Adipose tissue (tissue), 3 donors: ENCODE measurements around the gene MINAR1. TPM values are rescaled to one million over a fixed set of nuclear protein-coding genes. Genes with fewer than 3 reads are reported as not detected.

Experiments used
- H3K27ac ChIP-seq: one replicate; pipeline ENCODE4 v1.5.1; 2013; ENCODE audit warnings: low read depth, low read length
- WGBS, 3 donors: extraction: QIAGEN DNeasy Blood & Tissue Kit; methylation state at CpG; one replicate each; pipeline ENCODE4 v1.1.7; 2013; 5-methylcytosine and 5-hydroxymethylcytosine counted together
- polyA plus RNA-seq, 3 donors: library from polyadenylated mRNA; stranded (reverse); fragments of 200-250 nt; gene quantifications; one replicate each; pipeline ENCODE4 v1.2.3, GENCODE V29; 2013
- donor health status: healthy with polysubstance abuse.
- donor health status: Bipolar disorder and iron deficiency.
- donor health status: healthy.

Gene MINAR1, protein sequence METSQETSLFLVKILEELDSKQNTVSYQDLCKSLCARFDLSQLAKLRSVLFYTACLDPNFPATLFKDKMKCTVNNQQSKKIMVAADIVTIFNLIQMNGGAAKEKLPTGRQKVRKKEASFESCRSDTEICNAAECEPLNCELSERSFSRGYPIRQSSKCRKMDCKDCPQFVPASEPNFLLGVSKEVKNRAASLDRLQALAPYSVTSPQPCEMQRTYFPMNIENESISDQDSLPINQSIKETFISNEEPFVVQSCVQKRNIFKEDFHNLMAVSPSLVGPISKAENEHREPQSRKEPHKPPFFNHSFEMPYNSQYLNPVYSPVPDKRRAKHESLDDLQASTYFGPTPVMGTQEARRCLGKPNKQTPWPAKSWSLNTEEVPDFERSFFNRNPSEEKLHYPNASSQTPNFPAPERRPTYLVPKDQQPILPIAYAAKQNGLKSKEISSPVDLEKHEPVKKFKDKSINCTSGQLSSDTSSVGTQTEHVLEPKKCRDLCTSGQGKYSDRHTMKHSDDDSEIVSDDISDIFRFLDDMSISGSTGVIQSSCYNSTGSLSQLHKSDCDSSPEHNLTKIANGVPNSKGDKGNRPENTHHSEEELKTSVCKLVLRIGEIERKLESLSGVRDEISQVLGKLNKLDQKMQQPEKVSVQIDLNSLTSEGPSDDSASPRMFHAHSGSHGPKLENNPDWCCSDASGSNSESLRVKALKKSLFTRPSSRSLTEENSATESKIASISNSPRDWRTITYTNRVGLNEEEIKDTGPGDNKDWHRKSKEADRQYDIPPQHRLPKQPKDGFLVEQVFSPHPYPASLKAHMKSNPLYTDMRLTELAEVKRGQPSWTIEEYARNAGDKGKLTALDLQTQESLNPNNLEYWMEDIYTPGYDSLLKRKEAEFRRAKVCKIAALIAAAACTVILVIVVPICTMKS
- polyA plus RNA-seq = under 1 TPM; 0.07 to 0.49 (median 0.22) TPM

DNA sequence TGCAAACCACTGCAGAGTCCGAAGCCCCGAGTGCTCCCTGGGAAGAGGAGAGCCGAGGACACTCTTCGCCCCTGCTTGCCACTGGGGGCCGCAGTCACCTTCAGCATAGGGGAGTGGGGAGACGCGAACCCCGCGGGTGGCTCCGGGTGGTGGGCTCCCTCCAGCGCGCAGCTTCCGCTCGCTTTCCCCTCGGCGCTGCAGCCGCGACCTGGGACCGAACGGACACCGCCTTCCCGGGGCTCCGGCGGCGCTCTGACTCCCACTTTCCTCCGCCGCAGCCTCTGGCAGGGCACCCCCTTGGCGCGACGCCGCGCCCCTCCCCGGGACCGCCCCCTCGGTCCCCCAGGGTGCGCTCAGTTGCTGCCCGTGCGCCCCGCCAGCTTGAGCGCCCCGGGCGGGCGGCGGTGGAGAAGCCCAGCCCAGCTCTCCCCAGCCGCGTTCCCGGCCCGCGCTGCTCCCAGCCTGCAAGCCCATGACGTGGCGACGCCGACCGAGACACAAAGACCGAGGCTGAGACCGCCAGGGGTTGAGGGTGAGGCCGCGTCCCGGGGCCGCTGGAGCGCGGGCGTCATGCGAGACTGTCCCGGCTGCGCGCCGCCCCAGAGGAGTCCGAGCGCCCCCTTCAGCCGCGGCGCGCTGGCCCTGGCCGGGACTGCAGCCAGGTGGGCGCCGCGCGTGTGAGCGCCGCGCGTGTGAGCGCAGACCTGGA lies at the start of gene MINAR1:
TSS of gene MINAR1 (plus strand) at position 701 of the 709 bp plus-strand sequence. CDS start 23,812 bp downstream, outside the sequence.
- H3K27ac ChIP-seq = no peak within 1 kb of the TSS
- 0 to 1% (median 1%) methylated on average over 73 to 83 of the region's 84 CpGs for WGBS, 3 donors

DNA sequence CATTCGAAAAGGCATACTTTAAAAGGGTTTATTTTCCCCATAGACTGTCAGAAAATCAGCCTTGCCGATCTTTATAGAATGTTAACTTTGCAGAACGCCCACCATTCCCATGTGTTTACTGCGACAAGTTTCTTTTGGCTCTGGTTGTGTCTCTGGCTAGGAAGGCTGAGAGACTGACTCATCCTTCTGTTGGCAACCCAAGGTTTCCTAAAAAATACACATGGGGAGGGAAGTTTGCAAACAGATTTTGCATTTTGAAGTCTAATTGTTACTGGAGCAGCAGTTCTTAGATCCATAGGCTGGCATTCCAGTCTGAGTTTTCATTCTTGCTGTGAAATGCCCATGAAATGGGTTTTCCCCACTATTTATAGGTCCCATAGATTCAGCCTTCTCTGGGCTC lies 37.9 kb upstream of the MINAR1 start:
- H3K27ac ChIP-seq = no peak overlapping the region
- WGBS, 3 donors = 56 to 86% (median 68%) methylated on average over 4 of the region's 4 CpGs

DNA sequence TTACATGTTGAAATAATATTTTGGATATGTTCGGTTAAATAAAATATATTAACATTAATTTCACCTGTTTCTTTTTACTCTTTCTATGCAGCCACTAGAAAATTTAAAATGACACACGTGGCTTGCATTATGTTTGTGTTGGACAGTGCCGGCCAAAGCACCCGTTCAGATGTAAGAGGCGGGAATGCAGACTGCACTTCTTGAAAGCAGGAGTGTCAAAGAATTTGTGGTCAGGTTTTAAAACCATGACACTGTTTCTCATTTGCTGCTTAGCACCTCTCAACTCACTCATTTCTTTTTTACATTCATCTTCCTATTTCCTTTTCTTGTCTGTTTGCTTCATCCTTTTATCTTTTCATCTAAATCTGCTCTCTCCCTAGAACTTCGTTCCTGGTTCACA lies 35.3 kb upstream of the MINAR1 start:
- 76 to 89% (median 83%) methylated on average over 6 of the region's 6 CpGs for WGBS, 3 donors
- H3K27ac ChIP-seq = no peak overlapping the region

DNA sequence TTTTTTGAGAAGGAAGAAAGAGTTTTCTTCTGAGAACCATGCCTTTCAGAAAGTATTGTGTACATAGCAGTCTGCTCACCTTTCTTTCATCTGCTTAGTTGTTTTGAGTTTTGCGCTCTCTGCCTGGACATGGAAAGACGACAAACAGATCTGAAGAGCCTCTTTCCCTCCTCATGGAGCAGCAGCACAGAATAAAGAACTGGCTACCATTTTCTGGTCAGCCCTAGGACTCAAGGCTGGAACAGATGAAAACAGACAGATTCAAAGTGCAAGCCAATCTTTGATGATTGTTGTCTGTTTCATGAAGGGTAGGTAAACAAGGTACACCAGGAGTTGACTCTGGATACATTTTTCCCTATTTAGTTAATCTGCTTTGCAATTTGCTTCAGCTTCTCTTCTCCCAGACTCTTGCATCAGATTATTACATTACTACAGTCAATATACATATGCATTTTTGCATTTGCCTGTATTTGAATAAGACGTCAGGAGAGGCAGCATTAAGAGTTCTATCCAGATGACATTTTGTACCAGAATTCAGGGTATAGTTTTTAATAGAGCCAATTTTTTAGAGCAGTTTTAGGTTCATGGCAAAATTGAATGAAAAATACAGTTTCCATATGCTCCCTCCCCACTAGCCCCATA lies 34.7 kb upstream of the MINAR1 start:
- 81 to 99% (median 95%) methylated on average over 3 of the region's 3 CpGs for WGBS, 3 donors
- no peak overlapping the region for H3K27ac ChIP-seq

DNA sequence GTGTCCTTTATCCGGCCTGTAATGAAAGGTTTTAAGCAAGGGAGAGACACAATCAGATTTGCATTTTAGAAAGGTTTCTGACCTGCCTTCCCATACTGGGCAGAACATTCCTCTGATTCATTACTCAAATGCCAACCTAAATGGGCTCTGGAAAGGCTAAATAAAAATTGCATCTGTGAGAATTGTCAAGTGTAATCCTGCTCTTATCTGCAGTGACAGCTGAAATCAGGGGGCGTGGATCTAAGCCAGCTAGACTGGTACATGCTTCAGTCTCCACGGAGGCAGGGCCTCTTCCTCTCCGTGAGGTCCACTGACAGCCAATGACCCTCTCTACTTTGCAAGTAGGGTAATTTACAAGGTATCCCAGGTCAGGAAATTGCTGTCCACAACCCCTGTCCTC lies 32.5 kb upstream of the MINAR1 start:
- H3K27ac ChIP-seq = no peak overlapping the region
- 76 to 82% (median 79%) methylated on average over 4 of the region's 4 CpGs for WGBS, 3 donors

DNA sequence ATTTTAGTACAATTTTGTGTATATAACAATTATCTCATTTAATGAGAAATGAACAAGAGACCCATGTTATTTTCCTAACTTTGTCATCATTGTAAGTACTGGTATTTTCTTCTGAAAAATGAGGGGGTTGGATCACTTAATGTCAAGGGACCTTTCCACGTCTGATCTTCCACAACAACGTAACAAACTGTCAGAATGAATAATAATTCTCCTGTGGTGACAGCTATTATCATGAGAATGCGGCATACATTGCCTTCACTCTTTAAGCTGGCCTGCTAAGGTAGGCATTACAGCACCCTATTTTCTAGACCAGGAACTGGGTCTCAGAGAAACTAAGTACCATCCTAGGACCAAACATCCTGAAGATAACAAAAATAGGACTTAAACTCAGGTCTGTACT lies 31.5 kb upstream of the MINAR1 start:
- WGBS, 3 donors = 68 to 91% (median 85%) methylated on average over 3 of the region's 3 CpGs
- no peak overlapping the region for H3K27ac ChIP-seq

DNA sequence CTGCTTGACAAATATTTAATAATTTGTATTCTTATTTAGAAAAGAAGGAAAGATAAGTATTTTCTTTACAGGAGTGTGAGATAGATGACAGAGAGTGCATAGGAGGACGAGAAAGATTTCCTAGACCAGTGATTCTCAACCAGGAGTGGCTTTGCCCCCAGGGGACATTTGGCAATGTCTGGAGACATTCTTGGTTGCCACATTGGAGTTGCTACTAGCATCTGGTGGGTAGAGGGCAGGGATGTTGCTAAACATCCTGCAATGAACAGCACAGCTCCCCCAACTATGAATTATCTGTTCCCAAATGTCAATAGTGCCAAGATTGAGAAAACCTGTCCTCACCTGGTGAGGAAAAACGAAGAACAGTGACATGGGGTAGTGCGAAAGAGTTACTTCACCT lies 30.8 kb upstream of the MINAR1 start:
- 42 to 59% (median 52%) methylated on average over 3 of the region's 3 CpGs for WGBS, 3 donors
- H3K27ac ChIP-seq = no peak overlapping the region

DNA sequence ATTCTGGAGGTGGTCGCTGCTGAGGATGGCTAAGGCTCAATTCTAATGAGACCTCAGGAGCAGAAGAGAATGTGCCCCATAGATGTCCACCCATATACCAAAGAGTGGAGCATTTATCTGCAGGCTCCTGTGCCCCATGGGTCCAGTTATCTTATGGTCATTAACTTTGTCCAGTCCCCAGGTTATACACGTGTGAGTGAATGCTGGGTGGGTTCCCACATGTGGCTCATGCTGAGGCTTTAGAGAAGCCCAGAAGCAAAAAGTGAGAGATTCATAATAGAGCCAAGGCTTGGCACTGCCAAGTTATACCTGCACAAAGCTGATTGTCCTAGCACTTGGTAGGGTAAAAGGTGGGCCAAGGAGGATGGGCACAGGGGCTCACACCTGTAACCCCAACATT lies 30.0 kb upstream of the MINAR1 start:
- H3K27ac ChIP-seq = no peak overlapping the region
- WGBS, 3 donors = 83 to 92% (median 85%) methylated on average over 2 of the region's 2 CpGs

DNA sequence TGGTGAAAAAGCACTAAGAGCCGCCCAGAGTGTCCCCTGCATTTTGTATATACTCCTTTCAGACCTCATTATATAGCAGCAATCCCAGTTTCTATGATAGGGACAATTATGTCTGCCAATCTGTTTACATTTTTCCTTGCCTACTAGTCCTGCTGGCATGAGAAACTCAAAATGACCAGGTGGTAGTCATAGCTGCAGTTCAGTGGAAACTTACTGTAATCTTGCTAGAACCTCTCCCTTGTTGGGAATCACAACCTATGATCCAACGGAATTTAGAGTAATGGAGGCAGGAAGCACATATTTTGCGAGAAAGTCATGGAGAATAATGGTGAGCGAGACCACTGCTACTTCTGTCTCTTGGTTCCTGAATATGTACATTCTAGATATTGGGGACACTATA lies 28.6 kb upstream of the MINAR1 start:
- WGBS, 3 donors = 94 to 95% (median 94%) methylated on average over 4 of the region's 4 CpGs

DNA sequence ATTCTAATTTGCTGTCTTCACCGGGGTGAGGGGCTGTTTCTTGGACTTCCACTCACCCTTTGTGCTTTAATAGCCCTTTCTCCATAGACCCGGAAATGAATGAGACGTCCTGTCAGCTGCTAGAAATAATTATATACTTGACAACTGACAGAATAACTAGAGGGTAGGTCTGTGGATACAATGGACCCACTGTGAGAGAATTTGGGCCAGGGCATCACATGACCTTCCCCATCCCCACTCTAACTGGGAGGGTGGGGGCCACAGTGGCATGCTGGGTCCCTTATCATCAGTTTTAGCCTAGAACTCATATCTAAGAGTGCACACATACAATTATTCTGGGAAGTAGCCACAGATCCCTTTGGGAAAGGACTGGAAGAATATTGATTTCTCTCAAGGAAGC lies 25.9 kb upstream of the MINAR1 start:
- no peak overlapping the region for H3K27ac ChIP-seq
- 70 to 87% (median 73%) methylated on average over 3 of the region's 3 CpGs for WGBS, 3 donors

More for the DNA sequence above, 28.6 kb upstream of the MINAR1 start:
- no peak overlapping the region for H3K27ac ChIP-seq

DNA sequence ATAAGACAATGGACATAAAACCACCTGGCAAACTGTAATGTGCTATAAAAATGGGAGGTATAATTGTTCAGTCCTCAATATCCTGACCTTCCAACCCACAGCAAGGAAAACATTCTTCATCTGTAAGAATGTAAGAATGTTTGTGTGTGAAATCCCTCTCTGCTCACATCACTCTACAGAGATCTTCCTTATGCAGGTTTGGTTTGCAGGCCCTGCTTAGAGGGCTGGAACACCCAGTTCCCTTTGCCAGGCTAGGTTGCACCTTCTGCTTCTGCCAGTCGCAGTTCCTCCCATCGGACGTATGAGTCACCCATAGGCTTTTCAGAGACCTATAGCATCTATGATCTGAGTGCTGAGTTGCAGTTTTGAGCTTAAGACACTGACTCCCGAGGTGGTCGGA lies 24.1 kb upstream of the MINAR1 start:
- WGBS, 3 donors = 63 to 74% (median 67%) methylated on average over 5 of the region's 5 CpGs
- H3K27ac ChIP-seq = no peak overlapping the region

DNA sequence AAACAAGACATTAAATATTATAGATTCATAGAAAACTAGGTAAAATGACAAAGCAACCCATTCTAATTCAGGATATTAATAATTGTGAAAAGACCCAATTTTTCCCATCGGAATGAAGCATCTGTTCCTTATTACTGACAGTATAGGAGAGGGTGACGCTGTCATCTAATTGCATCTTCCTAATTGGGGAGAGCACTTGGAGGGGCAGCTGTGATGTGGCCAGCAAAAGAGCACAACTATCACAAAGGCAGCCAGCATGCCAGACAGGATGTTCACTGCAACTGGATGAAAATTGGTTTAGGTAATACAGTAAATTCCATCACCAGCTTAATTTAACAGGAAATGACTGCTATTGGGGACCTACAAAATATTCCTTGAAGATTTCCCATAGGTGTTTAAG lies 21.9 kb upstream of the MINAR1 start:
- WGBS, 3 donors = 78 to 89% (median 81%) methylated on average over 2 of the region's 2 CpGs
- no peak overlapping the region for H3K27ac ChIP-seq

DNA sequence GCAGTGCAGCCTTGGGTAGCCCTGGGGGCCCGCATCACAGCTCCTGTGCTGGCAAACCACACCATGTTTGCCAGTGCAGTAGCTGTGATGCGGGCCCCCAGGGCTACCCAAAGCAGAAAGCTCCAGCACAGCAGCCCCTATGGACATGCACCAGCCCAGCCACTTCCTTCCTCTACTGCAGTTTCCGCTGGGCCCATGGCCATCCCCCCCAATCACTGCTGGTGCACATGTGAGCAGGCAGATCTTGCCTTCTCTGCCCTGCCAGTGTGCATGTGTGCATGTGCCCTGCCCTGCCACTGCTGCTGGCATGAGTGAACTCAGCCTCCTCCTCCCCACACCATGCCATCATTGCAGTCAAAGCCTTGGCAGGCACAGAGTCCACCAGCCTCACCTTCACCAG lies 20.1 kb upstream of the MINAR1 start:
- 73 to 96% (median 78%) methylated on average over 3 of the region's 3 CpGs for WGBS, 3 donors

DNA sequence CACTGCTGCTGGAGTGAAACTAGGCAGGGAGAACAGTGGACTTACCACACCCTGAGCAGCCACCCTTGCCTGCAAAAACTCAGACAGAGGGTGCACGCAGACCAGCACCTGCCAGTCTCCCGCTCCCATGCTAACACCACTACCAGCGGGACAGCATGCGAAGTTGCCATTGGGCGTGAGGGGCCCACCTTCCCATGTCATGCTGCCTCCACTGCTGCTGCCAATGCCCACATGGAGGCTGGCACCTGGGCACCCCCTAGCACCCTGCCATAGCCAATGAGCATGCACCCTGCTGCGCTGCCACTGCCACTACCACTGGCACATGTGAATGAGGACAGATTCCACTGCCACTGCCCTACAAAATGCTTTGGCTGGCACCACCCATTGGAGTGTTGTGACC lies 19.7 kb upstream of the MINAR1 start:
- no peak overlapping the region for H3K27ac ChIP-seq
- WGBS, 3 donors = 98 to 99% (median 99%) methylated on average over 6 of the region's 6 CpGs

More for the DNA sequence above, 20.1 kb upstream of the MINAR1 start:
- H3K27ac ChIP-seq = no peak overlapping the region

DNA sequence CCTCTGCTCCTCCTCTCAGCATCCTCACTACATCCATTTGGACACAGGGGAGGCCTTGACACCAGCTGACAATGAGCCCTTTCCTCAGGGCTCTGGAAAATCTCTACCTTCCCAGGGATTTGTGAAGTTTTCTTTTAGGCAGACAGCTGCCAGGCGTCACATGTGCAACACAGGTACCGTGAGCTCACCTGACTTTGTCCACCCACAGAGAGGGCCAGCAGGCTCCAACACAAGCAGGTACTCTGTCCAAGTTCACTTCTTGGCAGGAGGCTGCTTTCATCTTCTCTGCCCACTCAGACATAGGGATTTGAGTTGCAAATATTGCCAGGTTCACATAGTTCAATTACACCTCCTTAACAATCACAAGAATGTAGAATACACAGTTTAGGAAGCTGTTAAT lies 15.3 kb upstream of the MINAR1 start:
- H3K27ac ChIP-seq = no peak overlapping the region
- 89 to 98% (median 92%) methylated on average over 2 of the region's 2 CpGs for WGBS, 3 donors

DNA sequence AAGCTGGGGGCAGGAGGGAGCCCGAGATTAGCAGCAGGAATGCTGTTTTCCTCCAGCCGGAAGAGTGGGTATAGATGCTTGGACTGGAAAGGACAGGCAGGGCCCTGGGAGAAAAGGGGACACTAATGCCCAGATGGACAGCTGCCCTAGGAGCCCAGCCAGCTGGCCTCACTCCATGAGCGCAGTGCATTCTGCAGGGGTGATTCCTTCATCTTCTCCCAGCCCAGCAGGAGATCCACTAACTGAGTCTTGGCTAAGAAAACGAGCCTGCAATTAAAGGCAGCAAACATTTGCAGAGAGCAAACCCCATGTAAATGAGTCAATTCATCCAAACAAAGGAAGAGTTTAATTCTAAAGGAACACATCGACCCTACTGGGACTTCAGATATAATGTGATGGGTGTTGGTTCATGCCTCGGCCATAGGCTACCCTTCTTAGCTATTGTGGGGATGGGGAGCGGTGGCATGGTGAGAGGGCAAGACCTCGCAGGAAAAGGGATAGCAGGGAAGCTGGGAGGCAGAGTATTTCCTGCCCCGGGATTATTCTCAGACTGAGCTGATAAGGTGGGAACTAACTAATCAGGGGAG lies 13.3 kb upstream of the MINAR1 start:
- H3K27ac ChIP-seq = no peak overlapping the region
- WGBS, 3 donors = 68 to 75% (median 71%) methylated on average over 9 of the region's 9 CpGs

DNA sequence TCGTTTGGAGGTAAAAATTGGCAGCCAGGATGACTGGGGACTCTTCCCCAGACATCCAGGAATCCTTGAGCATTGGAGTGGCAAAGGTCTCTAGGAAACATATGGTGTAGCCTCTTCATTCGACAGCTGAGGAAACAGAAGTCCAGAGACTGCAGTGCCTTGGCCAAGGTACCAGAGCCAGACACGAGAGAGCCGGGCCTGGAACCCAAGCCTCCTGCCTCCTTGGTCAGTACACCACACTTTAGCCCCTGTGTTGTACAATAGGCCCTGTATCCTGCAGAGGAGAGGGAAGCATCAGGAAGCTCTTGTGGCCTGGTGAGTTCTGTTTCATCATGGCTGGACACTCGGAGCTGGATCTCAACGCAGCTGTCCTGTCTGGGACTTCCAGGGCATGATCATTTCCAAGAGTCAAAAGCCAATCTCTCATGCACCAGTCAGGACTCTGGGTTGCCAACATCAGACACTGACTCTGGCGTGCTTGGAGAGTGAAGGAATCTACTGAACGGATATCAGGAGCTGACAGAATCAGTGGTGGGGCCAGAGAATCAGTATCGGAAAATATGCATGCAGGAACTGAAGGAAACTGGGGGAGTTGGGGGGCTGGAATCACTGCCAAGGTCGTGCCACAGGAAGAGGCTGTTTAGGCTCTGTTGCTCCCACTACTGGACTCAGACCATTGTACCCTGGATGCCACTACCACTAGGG lies 6.4 kb upstream of the MINAR1 start:
- whole genome bisulfite sequencing, 3 donors = 76 to 86% (median 82%) methylated on average over 10 of the region's 10 CpGs
- H3K27ac ChIP-seq = no peak overlapping the region
